HG02870 (cell line): ENCODE data around the gene CENPO.
"Not testable (repeated sequence)": the region's sequence is repeated elsewhere in the genome, so short reads cannot be mapped to it uniquely, and the experiment has no call there.

Source experiments
- ATAC-seq: cut with Tn5 transposase; IDR thresholded peaks from one replicate; pipeline ENCODE4 v1.9.1; 2021; ENCODE audit warnings: mild to moderate bottlenecking, moderate library complexity; ENCODE audit not compliant: unreplicated experiment

Gene CENPO

GRCh38 chr2:24787532-24787931 is 5.7 kb upstream of the CENPO start:
- ATAC-seq = no peak

GRCh38 chr2:24788816-24789215 is 4.4 kb upstream of the CENPO start:
- ATAC-seq = no peak

- no peak for ATAC-seq
Observed at GRCh38 chr2:24791452-24791851, 1.8 kb upstream of the CENPO start.

- ATAC-seq = no peak
Observed at GRCh38 chr2:24792542-24792873, 717 bp upstream of the CENPO start.

GRCh38 chr2:24793761-24794435 is 673 bp downstream of the CENPO start:
- no peak for ATAC-seq

- no peak for ATAC-seq
Observed at GRCh38 chr2:24797644-24798043, 4.4 kb downstream of the CENPO start.

- ATAC-seq = not testable (repeated sequence)
Observed at GRCh38 chr2:24800487-24800886, 7.3 kb downstream of the CENPO start.

- ATAC-seq = not testable (repeated sequence)
Observed at GRCh38 chr2:24805811-24806660, 12.8 kb downstream of the CENPO start.

- ATAC-seq = no peak
Observed at GRCh38 chr2:24806661-24807036, 13.4 kb downstream of the CENPO start.

- ATAC-seq = no peak
Observed at GRCh38 chr2:24809316-24810007, 16.2 kb downstream of the CENPO start.

- ATAC-seq = no peak
Observed at GRCh38 chr2:24813691-24814137, 20.5 kb downstream of the CENPO start.

GRCh38 chr2:24814516-24814915 is 21.3 kb downstream of the CENPO start:
- ATAC-seq = no peak

- ATAC-seq = no peak
Observed at GRCh38 chr2:24815171-24815570, 21.9 kb downstream of the CENPO start.

GRCh38 chr2:24816404-24816803 is 23.2 kb downstream of the CENPO start:
- no peak for ATAC-seq

GRCh38 chr2:24816884-24817283 is 23.7 kb downstream of the CENPO start:
- no peak for ATAC-seq

GRCh38 chr2:24818721-24819167 is 25.5 kb downstream of the CENPO start:
- ATAC-seq = no peak

- no peak for ATAC-seq
Observed at GRCh38 chr2:24819442-24820174, 26.4 kb downstream of the CENPO start.

GRCh38 chr2:24820175-24820513 is 26.9 kb downstream of the CENPO start:
- ATAC-seq = no peak

- no peak for ATAC-seq
Observed at GRCh38 chr2:24820598-24821432, 27.6 kb downstream of the CENPO start.

- no peak for ATAC-seq
Observed at GRCh38 chr2:24821433-24821891, 28.2 kb downstream of the CENPO start.
